Activated CD4-positive, alpha-beta T cell treated with anti-CD3 and anti-CD28 coated beads, Interleukin-2, amount 10 ng/mL, durations not matched to agents 7 days and 5 days (primary cell): ENCODE data around the gene P2RX2. TPM values are rescaled to one million over a fixed set of nuclear protein-coding genes. Genes with fewer than 3 reads are reported as not detected.
"Not testable (repeated sequence)": the region's sequence is repeated elsewhere in the genome, so short reads cannot be mapped to it uniquely, and the experiment has no call there.

ENCODE experiments used
- CTCF ChIA-PET: fragments of 350-600 bp; sonication (Branson Sonifier 250); formaldehyde crosslinking; loops from one replicate; lab custom pipeline; 2021; ENCODE audit warnings: antibody characterized with exemption; lab: Charles Lee
- POLR2A ChIA-PET: fragments of 350-600 bp; sonication (Branson Sonifier 250); formaldehyde crosslinking; loops from one replicate; lab custom pipeline; 2021; ENCODE audit warnings: antibody characterized with exemption; lab: Charles Lee
- DNase-seq: peaks from one replicate; pipeline ENCODE4 v3.0.0-alpha.2; 2020
- H3K27ac Mint-ChIP-seq: one replicate; pipeline ENCODE4 v1.8.0; 2021; ENCODE audit warnings: mild to moderate bottlenecking, moderate library complexity, mixed read lengths
- H3K27me3 Mint-ChIP-seq: one replicate; pipeline ENCODE4 v1.8.0; 2021; ENCODE audit warnings: mixed read lengths
- H3K36me3 Mint-ChIP-seq: one replicate; pipeline ENCODE4 v1.8.0; 2021; ENCODE audit warnings: low read depth, mixed read lengths
- H3K4me1 Mint-ChIP-seq: one replicate; pipeline ENCODE4 v1.8.0; 2021; ENCODE audit warnings: mixed read lengths
- H3K4me3 Mint-ChIP-seq: one replicate; pipeline ENCODE4 v1.8.0; 2021; ENCODE audit warnings: mild to moderate bottlenecking, moderate library complexity, mixed read lengths
- H3K9me3 Mint-ChIP-seq: one replicate; pipeline ENCODE4 v1.8.0; 2021; ENCODE audit warnings: mixed read lengths
- total RNA-seq, 2 experiments: library from RNA; stranded (reverse); gene quantifications; one replicate each; pipeline ENCODE4 v1.2.3, GENCODE V29; 2021

The P2RX2 gene
- total RNA-seq, 2 experiments from 2014 or later, result not detected

DNA sequence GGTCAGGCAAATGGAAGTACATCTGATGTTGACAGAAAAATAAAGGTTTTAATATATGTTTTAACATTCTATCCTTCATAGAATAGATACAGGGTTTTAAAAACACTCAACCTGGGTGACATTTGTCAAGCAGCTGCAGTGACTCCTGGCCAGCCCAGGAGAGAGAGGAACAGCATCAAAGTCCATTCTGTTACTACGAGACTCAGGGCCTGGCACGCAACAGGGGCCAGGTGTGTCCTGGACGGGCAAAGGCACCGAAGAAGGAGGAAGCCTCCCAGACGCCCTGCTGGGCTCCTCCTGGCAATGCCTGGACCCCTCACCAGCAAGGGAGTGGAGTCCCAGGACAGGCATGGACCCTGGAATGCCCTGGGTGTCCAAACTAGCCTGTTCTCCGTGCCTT, 30.3 kb upstream of the P2RX2 start:
- no peaks in the 10 kb centered on the region for H3K9me3 Mint-ChIP-seq
- no peaks in the 10 kb centered on the region for H3K27me3 Mint-ChIP-seq
- H3K4me1 Mint-ChIP-seq, result no peaks in the 10 kb centered on the region
- no peaks in the 10 kb centered on the region for H3K36me3 Mint-ChIP-seq
- no peak for DNase-seq
- no peak overlapping the region for H3K4me3 Mint-ChIP-seq
- H3K27ac Mint-ChIP-seq, result no peak overlapping the region
- CTCF ChIA-PET, result no interaction called here
- POLR2A ChIA-PET, result no interaction called here

DNA sequence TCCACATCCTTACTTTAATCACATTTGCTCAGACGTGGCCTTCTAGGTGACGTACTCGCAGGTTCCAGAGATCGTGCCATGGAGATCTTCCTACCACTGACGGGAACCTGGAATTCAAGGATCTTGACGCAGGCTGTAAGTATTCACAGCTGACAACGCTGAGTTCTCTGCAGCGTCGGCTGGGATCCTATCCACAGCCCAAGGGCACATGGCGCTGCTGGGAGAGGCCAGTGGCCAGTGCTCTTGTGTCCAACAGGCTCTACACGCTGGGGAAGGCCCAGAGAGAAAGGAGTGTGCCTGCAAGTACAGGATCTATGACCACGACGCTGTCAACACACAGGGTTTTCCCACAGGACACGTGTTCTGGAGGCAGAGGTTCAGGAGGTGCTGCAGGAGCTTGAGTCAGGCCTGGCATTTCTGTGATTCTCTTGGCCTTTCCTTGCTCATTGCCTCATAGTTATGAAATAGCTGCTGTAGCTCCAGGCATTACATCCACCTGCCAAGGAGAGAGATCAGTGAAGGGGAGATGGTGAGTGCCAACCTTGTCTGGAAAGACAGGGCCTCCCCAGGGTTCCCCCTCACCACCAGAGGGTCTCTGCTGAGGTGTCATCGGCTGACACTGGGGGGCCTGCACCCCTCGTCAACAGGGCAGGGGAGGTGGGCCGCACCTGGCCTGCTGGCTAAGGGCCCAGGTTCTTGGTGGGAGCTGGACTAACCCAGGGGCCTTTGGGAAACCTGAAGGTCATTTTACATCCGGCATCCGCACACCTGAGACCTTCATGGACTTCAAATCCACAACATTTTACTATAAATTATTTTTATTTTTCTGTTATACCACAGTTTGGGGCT, 29.5 kb upstream of the P2RX2 start:
- CTCF ChIA-PET, result no interaction called here
- POLR2A ChIA-PET, result no interaction called here
- Mint-ChIP-seq H3K4me3 (no peak overlapping the region), H3K27me3 (no peaks in the 10 kb centered on the region), H3K27ac (no peak overlapping the region), H3K9me3 (no peaks in the 10 kb centered on the region), H3K36me3 (no peaks in the 10 kb centered on the region), H3K4me1 (no peaks in the 10 kb centered on the region)
- no peak for DNase-seq

DNA sequence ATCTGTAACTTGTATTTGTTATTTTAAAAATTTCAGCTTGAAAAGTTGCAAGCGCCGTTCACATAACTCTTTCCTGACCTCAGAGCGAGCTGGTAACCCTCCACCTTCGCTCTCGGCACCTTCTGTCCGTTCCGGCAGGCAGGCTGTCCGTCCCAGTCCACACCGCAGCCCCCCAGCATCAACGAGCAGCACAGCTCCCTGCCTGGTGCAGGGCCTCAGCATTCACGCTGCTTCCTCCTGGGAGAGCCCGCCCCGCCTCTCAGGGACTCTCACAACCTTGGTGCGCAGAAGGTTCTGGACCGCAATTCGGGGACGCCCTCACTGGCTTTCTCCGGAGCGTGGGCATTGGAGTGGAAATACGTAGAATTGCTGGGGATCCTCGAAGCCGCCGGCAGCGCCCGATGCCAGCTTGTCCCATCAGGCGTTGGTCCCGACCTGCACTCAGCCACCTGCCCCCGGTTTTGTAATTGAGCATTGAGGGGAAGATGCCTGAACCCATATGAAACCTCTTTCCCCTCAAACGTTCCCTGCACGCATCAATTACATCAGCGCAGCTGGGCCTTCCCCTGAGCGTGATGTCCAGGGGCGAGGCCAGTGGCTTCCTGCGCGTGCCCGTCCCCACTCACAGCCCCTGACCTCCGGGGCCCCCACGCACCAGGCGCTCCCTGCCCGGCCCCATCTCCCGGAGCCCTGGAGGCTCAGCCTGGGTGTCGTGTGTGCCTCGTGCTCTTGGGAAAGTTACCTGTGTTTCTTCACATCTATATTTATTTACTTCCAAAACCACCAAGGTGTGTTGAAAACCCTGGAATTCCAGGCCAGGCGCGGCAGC, 27.3 kb upstream of the P2RX2 start:
- H3K27me3 Mint-ChIP-seq, result peaks cover 2% of the 10 kb centered on the region
- H3K9me3 Mint-ChIP-seq, result no peaks in the 10 kb centered on the region
- CTCF ChIA-PET, result no interaction called here
- POLR2A ChIA-PET, result no interaction called here
- H3K4me1 Mint-ChIP-seq, result no peaks in the 10 kb centered on the region
- H3K36me3 Mint-ChIP-seq, result no peaks in the 10 kb centered on the region
- H3K4me3 Mint-ChIP-seq, result no peak overlapping the region
- H3K27ac Mint-ChIP-seq, result no peak overlapping the region
- DNase-seq, result no peak

DNA sequence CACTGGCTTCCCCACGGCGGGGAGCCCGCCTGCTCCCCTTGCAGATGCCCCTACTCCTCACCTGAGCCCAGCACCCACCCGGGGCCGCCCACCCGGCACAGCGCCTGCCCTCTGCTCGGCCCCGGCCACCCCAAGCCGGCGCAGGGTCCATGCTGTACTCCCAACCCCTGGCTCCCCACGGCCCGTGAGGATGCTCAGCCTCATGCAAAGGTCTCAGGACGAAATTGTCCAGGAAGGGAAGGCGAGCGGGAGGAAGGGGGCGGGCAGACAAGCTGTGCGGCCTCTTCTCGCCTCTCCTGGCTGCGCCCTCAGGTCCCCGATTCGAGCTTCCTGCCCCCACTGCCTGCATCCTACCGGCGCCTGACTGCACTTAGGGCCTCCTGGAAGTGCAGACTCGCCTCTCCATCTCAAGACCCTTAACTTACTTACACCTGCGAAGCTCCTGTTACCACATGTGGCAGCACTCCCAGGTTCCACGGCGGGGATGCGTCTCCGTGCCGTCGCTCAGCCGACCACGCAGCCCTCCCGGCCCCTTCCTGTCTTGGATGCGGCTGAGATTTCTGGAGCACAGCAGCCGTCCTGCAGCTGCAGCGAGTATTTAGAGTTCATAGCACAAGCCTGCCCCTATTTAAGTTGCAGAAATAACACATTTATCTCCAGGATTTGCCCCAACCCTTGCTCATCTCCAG, 26.1 kb upstream of the P2RX2 start:
- Mint-ChIP-seq H3K27ac (no peak overlapping the region), H3K9me3 (no peaks in the 10 kb centered on the region), H3K4me3 (no peak overlapping the region), H3K4me1 (peaks cover 3% of the 10 kb centered on the region), H3K27me3 (peaks cover 6% of the 10 kb centered on the region), H3K36me3 (no peaks in the 10 kb centered on the region)
- CTCF ChIA-PET, result no interaction called here
- POLR2A ChIA-PET, result no interaction called here
- no peak for DNase-seq

DNA sequence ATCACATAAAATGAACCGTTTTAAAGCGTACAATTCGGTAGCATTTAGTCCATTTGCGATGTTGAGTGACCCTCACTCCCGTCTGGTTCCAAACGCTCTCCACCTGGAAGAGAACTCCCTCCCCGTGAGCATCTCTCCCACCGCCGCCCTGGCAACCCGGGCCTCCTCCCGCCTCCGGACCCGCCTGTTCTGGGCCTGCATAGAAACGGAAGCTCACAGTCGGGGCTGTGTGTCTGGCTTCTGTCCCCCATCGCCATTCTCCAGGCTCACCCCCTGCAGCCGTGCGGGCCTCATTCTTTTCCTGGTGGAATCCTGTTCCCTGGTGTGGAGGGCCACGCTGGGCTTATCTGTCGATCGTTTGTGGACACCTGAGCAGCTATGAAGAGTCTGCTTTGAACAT, 25.5 kb upstream of the P2RX2 start:
- H3K27me3 Mint-ChIP-seq, result peaks cover 10% of the 10 kb centered on the region
- DNase-seq, result no peak
- H3K27ac Mint-ChIP-seq, result no peak overlapping the region
- no peaks in the 10 kb centered on the region for H3K36me3 Mint-ChIP-seq
- ChIA-PET POLR2A (no interaction called here), CTCF (no interaction called here)
- no peaks in the 10 kb centered on the region for H3K9me3 Mint-ChIP-seq
- H3K4me3 Mint-ChIP-seq, result no peak overlapping the region
- H3K4me1 Mint-ChIP-seq, result peaks cover 7% of the 10 kb centered on the region

DNA sequence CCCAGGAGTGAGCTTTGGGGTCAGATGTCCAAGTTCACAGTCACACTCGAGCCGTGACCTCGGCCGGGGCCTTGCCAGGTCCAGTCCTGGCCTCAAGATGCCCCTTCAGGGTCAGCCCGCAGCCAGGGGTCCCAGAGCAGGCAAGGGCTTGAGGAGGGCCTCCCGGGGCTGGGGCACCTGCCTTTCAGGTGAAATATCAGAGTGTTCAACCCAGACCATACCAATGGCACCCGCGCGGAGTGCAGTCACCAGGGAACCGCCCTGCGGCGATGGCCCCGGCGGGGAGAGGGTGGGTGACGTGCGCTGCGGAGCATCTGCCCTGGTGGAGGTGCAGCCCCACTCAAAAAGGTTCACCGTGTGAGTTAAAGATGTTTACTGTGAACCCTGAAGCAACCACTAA, 25.1 kb upstream of the P2RX2 start:
- H3K27me3 Mint-ChIP-seq, result peaks cover 10% of the 10 kb centered on the region
- no peak for DNase-seq
- H3K27ac Mint-ChIP-seq, result no peak overlapping the region
- H3K9me3 Mint-ChIP-seq, result no peaks in the 10 kb centered on the region
- no peaks in the 10 kb centered on the region for H3K36me3 Mint-ChIP-seq
- CTCF ChIA-PET, result no interaction called here
- POLR2A ChIA-PET, result no interaction called here
- H3K4me3 Mint-ChIP-seq, result no peak overlapping the region
- peaks cover 8% of the 10 kb centered on the region for H3K4me1 Mint-ChIP-seq

DNA sequence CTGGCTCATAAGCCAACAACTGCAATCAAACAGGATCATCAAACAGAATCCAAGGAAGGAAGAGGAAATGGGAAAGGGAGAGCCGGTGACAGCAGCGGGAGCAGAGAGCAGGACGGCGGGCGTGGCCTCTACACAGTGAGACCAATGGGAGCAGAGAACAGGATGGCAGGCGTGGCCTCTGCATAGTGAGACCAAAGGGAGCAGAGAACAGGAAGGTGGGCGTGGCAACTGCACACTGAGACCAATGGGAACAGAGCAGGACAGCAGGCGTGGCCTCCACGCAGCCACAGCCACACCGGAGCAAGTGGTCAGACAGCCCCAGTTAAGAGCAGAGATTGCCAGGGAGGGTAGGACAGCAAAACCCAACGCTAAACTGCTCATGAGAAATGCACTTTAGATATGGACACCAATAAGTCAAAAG, 24.6 kb upstream of the P2RX2 start:
- H3K4me3 Mint-ChIP-seq, result no peak overlapping the region
- ChIA-PET CTCF (interaction anchor here (1.9 kb wide), 1 partner anchor 16 kb away, joined by 9 read pairs; the partner anchor contains the start of gene LRCOL1), POLR2A (no interaction called here)
- H3K9me3 Mint-ChIP-seq, result no peaks in the 10 kb centered on the region
- no peak overlapping the region for H3K27ac Mint-ChIP-seq
- no peaks in the 10 kb centered on the region for H3K36me3 Mint-ChIP-seq
- no peak for DNase-seq
- peaks cover 14% of the 10 kb centered on the region for H3K27me3 Mint-ChIP-seq
- H3K4me1 Mint-ChIP-seq, result peaks cover 12% of the 10 kb centered on the region

DNA sequence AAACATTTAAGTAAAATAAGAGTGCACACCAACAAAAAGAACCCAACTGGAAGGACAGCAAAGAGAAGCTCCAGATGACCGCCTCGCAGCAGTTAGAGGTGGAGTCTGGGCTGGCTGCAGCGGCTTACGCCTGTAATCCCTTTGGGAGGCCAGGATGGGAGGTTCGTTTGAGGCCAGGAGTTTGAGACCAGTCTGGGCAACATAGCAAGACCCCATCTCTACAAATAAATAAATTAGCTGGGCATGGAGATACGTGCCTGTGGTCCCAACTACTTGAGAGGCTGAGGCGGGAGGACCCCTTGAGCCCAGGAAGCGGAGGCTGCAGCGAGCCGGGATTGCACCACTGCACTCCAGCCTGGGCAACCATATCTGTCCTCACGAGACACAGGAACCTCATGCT, 23.4 kb upstream of the P2RX2 start:
- peaks cover 18% of the 10 kb centered on the region for H3K4me1 Mint-ChIP-seq
- DNase-seq, result no peak
- H3K36me3 Mint-ChIP-seq, result no peaks in the 10 kb centered on the region
- peaks cover 22% of the 10 kb centered on the region for H3K27me3 Mint-ChIP-seq
- CTCF ChIA-PET, result interaction anchor here (0.6 to 1.9 kb wide), 5 partner anchors 9 to 161 kb away, joined by 3 to 11 read pairs (median 4); partner anchors contain the start of gene LRCOL1
- POLR2A ChIA-PET, result no interaction called here
- no peak overlapping the region for H3K4me3 Mint-ChIP-seq
- H3K9me3 Mint-ChIP-seq, result no peaks in the 10 kb centered on the region
- H3K27ac Mint-ChIP-seq, result no peak overlapping the region

DNA sequence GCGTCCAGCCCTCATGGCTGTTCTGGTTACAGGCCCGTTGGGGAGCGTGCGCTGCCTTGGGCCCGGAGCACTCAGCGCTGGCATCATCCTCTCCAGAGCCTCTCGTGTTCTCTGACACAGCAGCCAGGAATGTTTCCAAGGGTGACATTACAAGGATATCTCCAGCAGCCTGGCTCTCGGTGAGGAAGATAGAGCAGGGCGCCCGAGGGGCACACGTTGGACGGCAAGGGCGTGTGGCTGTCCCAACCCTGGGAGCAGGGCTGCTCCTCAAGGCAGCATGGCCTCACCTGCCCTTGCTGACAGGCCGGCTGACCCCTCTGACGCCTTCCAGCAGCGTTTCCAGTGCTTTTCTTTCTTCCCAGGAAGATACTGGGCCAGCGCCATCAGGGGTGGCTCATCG, 22.6 kb upstream of the P2RX2 start:
- Mint-ChIP-seq H3K36me3 (no peaks in the 10 kb centered on the region), H3K27me3 (peaks cover 29% of the 10 kb centered on the region), H3K4me1 (peaks cover 23% of the 10 kb centered on the region), H3K27ac (no peak overlapping the region), H3K4me3 (no peak overlapping the region), H3K9me3 (no peaks in the 10 kb centered on the region)
- ChIA-PET POLR2A (no interaction called here), CTCF (interaction anchor here (0.7 to 1.9 kb wide), 4 partner anchors 9 to 109 kb away, joined by 3 to 11 read pairs (median 6); partner anchors contain the start of gene LRCOL1)
- no peak for DNase-seq

DNA sequence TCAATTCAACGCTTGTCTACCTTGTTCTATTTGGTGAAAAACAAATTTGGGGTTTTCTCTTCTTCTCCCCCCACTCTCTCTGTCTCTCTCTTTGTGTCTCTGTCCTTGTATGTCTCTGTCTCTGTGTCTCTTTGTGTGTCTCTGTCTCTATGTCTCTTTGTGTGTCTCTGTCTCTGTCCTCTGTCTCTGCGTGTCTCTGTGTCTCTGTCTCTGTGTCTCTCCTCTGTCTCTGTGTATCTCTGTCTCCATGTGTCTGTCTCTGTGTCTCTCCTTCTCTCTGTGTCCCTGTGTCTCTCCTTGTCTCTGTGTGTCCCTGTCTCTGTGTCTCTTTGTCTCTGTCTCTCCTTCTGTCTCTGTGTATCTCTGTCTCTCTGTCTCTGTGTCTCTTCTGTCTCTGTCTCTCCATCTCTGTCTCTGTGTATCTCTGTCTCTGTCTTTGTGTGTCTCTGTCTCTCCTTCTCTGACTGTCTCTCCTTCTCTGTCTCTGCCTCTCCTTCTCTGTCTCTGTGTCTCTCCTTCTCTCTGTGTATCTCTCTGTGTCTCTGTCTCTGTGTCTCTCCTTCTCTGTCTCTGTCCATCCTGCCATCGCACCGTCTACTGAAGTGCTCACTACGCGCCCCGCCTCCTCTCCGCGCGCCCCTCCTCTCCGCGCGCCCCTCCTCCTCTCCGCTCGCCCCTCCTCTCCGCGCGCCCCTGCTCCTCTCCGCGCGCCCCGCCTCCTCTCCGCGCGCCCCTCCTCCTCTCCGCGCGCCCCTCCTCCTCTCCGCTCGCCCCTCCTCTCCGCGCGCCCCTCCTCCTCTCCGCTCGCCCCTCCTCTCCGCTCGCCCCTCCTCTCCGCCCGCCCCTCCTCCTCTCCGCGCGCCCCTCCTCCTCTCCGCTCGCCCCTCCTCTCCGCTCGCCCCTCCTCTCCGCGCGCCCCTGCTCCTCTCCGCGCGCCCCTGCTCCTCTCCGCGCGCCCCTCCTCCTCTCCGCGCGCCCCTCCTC, 21.0 kb upstream of the P2RX2 start:
- CTCF ChIA-PET, result no interaction called here
- POLR2A ChIA-PET, result no interaction called here
- H3K4me1 Mint-ChIP-seq, result peaks cover 24% of the 10 kb centered on the region
- H3K4me3 Mint-ChIP-seq, result peak overlapping the region; percentile 77
- H3K27me3 Mint-ChIP-seq, result peaks cover 34% of the 10 kb centered on the region
- H3K36me3 Mint-ChIP-seq, result no peaks in the 10 kb centered on the region
- DNase-seq, result peak; percentile 26
- H3K9me3 Mint-ChIP-seq, result no peaks in the 10 kb centered on the region
- peak overlapping the region; percentile 67 for H3K27ac Mint-ChIP-seq

DNA sequence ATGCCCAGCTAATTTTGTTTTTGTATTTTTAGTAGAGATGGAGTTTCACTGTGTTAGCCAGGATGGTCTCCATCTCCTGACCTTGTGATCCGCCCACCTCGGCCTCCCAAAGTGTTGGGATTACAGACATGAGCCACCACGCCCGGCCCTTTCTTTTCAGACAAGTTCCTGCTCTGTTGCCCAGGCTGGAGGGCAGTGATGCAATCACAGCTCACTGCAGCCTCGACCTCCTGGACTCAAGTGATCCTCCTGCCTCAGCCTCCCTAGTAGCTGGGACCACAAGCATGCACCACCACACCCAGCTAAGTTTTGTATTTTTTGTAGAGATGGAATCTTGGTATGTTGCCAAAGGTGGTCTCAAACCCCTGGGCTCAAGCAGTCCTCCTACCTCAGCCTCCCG, 19.1 kb upstream of the P2RX2 start:
- H3K4me1 Mint-ChIP-seq, result peaks cover 24% of the 10 kb centered on the region
- DNase-seq, H3K27ac Mint-ChIP-seq, POLR2A ChIA-PET, H3K9me3 Mint-ChIP-seq, H3K4me3 Mint-ChIP-seq, H3K36me3 Mint-ChIP-seq: not testable (repeated sequence)
- H3K27me3 Mint-ChIP-seq, result peaks cover 42% of the 10 kb centered on the region
- CTCF ChIA-PET, result interaction anchor here (0.5 to 2.9 kb wide), 5 partner anchors 15 to 184 kb away, joined by 3 to 9 read pairs (median 3); no protein-coding TSS in a partner anchor
